Activated naive CD4-positive, alpha-beta T cell (primary cell): Measurements from ENCODE around the gene NCK2.

Experiments used
- DNase-seq, 4 experiments: peaks; one replicate each; lab custom pipeline; 2025; lab: John Stamatoyannopoulos, UW

Gene NCK2

DNA sequence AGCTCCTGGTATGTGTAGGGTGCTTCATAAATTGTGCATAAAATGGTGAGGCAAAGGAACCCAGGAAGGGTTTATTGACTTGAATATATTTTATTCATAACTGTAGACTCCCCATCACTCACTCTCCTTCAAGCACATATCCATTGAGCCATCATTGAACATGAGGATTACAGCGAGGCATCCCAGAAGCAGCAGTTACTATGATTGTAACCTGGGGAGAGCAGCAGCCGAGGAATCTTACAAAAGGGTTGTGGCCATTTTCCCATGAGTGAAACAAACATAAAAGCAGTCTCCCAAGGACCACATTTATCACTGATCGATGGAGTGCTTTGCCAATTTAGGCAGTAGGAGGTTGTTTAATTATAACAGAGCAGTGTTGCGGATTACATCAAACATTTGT is 183.4 kb downstream of the NCK2 start:
- DNase-seq, result no peak

GRCh38 chr2:105928563-105928962 is 183.9 kb downstream of the NCK2 start:
- DNase-seq, result no peak

DNA sequence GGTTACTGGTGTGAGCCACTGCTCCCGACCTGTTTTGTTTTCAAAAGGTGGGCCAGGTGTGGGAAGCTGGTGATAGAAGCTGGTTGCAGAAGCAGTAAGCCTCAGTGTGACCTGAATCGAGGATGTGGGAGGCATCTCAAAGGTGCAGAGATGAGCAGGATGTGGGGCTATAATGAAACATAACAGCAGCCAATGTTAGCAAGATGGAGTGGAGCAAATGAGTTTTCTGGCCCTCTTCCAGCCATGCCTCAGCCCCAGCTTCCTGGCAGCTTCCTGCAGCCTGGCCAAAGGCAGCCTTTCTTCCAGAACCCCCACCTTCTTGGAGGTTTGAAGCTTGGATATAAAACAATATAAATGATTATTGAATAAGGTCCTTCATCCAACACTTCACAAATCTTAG is 184.8 kb downstream of the NCK2 start:
- peak in 2 of 4 experiments; percentile 11 to 13 for DNase-seq

DNA sequence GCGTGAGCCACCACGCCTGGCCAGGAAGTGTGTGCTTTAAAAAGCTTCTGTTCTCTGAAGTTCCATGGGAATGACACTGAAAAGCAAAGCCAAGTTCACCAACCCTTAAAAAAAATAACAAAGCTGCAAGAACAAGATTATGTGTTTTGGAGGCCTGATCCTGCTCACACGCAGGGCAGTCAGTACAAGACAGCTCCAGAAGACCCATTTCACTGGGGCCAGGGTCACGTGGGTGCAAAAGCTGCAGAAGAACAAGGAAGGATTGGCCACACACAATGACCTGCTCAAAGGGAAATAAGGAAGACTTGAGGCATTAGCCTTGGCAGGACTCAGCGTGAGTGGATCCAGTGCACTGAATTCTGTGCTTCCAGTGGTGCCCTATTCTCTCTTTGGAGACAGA is 187.9 kb downstream of the NCK2 start:
- DNase-seq, result no peak

DNA sequence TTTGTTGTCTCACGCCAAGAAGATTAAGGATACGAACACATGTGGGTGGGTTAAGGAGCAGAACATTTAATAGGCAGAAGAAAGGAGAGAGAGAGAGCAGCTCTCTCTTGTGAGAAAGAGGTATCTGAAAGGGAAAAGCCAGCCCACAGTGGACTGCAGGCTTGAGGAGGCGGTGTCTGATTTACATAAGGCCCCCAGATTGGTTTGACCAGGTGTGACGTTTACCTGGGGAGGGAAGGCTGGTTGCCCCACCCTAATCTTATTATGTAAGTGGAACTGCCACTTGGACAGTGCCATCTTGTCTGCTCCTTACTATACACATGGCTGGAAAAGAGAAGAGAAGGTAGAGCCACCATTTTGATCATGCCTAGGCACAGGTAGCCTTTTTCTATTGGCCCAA is 189.2 kb downstream of the NCK2 start:
- no peak for DNase-seq

DNA sequence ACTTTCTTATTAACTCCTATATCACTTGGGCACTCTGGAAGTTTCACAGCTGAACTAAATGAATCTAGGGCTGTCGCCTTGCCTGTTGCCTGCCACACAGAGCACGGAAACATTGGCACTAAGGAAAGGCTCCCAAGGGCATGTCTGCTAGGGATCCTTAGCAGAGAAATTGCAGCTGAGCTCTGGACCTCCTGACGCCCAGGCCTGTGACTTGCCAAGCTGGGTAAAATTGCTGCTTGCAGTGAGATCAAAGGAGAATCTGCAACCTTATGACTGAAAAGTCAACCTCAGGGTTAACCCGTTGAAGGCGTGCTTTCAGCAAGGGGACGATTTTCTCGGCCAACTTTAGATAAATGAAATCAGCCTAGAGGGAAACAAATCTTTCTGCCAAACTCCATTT is 189.8 kb downstream of the NCK2 start:
- no peak for DNase-seq

GRCh38 chr2:105935063-105935462 is 190.4 kb downstream of the NCK2 start:
- no peak for DNase-seq

DNA sequence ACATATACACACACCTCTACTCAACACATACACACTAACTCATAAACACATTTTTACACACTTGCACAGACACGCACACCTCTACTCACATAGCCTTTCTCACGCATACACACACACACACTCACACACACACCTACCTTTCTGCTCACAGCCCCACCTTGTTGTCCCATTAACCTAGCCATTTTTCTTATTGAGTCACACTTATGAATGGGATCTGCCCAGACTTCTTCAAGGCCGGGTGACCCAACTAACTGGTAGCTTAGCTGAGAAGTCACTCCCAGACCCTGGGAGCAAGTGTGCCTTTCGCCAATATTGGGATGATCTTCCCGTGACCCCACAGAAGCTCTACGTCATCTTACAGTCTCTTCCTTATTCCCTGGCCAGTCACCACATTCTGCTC is 192.2 kb downstream of the NCK2 start:
- no peak for DNase-seq

GRCh38 chr2:105937498-105938097 is 192.9 kb downstream of the NCK2 start:
- no peak for DNase-seq
